Putamen (tissue), 1 donor: ENCODE results near the gene LRRC37A3.
A peak's percentile ranks its signal among the peaks of the same experiment; 100 is the strongest.
"Not testable (repeated sequence)": the region's sequence is repeated elsewhere in the genome, so short reads cannot be mapped to it uniquely, and the experiment has no call there.

Experiments
- DNase-seq: peaks from one replicate; pipeline ENCODE4 v3.0.0-alpha.2; 2016; ENCODE audit warnings: low spot score

The LRRC37A3 gene

DNA sequence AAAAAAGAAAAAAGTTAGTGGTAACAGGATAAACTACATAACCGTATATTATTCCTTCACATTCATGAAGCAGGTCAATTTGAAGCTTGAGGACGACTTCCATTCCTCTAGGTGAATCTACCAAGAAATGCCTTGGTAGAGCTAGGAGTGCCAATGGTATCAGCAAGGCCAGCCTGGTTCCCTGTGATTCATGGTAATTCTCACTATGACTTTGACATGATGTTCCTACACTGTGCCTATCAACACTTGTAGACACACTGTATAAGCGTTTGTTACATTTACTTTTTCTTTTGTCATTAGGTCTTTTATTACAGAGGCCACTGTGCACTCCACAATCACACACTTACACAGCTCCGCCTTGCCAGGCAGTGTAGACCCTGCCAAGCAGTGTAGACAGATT lies 7.2 kb upstream of the LRRC37A3 start:
- not testable (repeated sequence) for DNase-seq

DNA sequence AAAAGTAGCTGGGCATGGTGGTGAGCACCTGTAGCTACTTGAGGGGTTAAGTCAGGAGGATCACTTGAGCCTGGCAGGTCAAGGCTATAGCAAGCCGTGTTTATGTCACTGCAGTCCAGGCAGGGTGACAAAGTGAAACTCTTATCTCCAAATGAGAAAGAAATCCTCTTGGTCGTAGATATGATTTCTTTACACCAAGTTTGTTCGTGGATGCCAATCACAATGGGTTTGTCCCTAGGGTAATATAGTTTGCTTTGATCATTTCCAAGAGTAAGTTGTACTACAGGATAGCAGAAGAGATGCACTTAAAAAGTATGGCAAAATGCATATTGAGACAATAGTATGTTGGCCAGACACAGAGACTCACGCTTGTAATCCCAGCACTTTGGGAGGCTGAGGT lies 6.0 kb upstream of the LRRC37A3 start:
- not testable (repeated sequence) for DNase-seq

DNA sequence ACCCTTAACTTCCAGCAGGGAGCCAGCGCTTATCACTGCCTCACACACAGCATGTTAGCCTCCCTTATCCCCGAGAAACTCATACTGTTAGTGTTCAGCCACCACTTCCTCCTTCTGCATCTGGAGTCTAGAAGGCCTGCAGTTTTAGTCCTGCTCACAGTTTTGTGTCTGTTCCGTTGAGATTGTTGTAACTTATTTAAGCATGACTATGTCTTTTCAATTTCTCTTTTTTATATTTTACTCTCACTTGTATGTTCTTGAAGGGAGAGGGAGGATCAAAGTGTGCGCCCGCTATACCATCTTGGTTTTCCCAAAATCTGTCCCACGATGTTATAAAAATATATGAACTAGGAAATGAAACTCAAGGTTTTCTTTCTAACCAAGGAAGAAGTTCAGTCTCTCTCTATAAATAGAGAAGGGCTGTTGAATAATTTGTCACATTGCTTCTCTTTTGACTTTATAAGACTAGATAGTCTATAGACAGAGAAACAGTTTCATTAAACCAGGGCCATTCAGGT lies 3.8 kb upstream of the LRRC37A3 start:
- not testable (repeated sequence) for DNase-seq

DNA sequence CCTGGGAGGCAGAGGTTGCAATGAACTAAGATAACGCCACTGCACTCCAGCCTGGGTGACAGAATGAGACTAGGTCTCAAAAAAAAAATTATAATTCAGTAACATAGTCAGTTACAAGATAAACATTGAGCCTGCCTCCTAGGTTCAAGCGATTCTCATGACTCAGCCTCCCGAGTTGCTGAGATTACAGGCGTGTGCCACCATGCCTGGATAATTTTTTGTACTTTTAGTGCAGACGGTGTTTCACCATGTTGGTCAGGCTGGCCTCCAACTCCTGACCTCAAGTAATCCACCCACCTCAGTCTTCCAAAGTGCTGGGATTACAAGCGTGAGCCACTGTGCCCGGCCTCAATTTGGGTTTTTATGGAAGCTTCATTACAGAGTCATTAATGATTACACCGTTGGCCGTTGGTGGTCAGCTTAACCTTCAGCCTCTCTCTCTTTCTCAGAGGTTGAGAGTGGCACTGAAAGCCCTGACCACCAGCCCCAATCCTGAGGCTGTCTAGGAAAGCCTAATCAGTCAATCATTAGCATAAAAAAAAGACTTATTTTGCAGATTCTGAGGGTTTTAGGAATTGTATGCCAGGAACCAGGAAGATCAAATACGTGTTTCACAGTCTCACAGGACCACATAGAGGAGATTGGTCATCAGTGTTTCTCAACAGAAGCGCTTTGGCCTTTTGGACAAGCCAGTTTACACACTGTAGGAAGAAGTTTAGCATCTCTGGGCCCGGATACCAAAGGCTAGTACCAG lies 1.3 kb upstream of the LRRC37A3 start:
- no peak for DNase-seq

DNA sequence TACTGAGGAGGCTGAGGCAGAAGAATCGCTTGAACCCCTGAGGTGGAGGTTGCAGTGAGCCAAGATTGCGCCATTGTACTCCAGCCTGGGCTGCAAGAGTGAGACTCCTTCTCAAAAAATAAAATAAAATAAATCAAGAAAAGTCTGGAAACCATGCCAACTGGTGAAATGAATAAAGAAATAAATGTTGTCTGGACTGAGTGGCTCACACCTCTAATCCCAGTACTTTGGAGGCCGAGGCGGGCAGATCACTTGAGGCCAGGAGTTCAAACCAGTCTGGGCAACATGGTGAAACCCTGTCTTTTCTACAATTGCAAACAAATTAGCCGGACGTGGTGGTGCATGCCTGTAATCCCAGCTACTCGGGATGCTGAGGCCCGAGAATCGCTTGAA lies 744 bp upstream of the LRRC37A3 start:
- peak; percentile 34 for DNase-seq

DNA sequence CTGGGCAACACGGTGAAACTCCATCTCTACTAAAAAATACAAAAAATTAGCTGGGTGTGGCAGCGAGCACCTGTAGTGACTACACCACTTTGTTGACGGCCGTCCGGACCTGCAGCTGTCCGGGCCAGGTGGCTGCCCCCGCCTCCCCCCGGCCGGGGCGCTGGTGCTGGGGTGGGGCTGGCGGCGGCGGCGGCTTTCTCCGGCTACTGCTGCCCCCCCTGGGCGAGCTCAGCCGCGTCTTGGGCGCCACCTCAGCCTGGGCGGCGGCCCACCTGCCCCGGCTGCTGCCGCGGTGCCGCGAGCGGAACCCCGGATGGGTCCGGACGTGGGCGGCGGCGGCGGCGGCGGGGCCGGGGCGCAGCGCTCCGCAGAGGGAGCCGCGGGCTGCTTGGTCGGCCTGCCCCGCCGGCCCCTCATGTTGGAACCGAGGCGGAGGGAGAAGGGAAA lies 413 bp downstream of the LRRC37A3 start:
- peak; percentile 8 for DNase-seq

DNA sequence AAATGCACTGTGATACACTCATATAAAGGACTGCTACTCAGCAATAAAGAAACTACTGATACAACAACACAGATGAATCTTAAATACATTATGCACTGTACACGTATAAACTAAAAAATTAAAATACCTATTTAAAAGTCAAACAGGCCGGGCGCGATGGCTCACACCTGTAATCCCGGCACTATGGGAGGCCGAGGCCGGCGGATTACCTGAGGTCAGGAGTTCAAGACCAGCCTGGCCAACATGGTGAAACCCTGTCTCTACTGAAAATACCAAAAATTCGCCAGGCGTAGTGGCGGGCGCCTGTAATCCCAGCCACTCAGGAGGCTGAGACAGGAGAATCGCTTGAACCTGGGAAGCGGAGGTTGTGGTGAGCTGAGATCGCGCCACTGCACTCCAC lies 1.7 kb downstream of the LRRC37A3 start:
- not testable (repeated sequence) for DNase-seq

DNA sequence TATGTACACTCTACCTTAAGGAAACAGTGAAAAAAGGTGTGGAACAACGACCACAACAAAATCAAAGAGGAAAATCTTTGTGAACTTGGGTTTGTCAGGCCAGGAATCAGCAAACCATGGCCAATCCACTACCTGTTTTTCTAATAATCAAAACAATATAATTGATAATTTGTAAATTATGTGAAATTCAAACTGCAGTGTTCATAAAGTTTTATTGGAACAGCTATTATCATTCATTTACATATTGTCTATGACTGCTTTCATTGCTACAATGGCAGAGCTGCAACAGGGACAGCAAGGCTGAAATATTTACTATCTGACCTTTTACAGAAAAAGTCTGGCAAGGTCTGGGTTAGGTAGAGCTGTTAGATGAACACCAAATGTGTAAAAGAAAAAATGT lies 4.0 kb downstream of the LRRC37A3 start:
- not testable (repeated sequence) for DNase-seq

DNA sequence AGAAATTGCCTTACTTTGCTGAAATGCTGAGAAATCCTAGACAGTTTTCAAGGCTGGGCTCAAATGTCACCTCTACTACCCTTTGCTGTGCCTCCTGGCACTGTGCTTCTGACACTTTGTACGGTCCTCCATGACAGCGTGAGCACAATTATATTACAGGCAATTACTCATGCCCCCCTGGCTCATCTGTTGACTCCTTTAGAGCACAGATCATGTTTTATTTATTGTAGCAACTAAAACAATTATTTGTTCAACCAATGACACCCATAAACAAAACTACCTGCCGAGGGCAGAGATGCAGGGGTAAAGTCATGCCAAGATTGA lies 9.1 kb downstream of the LRRC37A3 start:
- DNase-seq: not testable (repeated sequence)

DNA sequence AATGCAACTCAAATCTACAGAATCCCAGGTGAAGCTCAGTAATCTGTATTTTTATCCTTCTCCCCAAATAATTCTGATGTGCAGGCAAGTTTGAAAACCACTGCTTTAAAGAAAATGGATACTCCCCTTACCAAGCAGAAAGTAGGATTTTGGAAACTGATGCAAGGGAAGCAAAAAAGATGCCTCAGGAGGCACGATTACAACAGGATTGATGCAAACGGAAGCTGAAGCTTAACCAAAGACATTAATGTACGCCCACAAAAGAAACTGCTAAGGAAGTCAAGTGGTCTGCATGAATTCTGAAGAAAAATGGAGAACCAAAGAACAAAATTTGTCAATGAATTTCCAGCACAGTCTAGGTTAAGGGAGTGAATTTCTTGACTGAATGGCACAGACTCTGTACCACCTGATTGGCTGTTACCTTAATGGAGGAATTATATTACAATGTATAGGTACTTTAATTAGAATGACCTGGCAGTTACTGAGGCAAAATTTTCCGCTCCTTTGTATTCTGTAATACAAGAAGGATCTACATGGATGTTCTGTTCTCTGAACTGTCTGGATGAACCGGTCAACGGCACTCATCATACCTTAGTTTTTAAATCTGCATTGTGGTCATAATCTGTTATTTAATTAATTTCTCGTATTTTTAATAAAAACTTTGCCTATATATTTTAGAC lies 9.6 kb downstream of the LRRC37A3 start:
- DNase-seq: not testable (repeated sequence)

DNA sequence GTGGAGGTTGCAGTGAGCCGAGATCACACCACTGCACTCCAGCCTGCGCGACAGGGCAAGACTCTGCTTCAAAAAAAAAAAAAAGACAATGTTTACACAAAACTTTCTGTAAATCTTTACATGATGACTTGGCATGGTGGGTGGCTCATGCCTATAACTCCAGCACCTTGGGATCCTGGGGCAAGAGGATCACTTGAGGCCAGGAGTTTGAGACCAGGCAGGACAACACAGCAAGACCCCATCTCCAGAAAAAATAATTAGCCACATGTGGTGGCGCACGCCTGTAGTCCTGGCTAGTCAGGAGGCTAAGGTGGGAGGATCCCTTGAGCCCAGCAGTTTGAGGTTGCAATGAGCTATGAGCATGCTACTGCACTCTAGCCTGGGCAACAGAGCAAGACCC lies 15.2 kb downstream of the LRRC37A3 start:
- not testable (repeated sequence) for DNase-seq

DNA sequence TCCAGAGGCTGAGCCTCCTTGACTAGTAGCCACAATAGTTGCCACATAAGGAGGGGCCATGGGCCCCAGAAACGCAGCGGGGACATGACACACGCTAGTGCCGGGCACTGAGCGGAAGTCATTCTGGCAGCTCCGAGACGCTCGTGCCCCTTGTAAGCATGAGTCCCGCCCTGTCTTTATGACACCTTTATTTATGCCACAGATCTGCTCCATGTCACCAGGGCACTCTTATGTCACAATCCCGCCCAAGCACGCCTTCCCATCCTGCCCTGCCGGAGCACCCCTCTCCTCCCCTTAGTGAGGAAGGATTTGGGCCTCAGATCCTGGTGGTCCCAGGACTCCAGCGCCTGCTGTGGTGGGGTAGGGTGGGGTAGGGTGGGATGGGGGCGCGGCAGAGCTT lies 22.1 kb downstream of the LRRC37A3 start:
- not testable (repeated sequence) for DNase-seq

DNA sequence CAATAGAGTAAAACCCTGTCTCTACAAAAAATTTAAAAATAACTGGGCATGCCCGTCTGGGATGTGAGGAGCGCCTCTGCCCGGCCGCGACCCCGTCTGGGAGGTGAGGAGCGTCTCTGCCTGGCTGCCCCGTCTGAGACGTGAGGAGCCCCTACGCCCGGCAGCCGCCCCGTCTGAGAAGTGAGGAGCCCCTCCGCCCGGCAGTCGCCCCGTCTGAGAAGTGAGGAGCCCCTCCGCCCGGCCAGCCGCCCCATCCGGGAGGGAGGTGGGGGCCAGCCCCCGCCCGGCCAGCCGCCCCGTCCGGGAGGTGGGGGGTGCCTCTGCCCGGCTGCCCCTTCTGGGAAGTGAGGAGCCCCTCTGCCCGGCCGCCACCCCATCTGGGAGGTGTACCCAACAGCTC lies 45.1 kb downstream of the LRRC37A3 start:
- DNase-seq: not testable (repeated sequence)

DNA sequence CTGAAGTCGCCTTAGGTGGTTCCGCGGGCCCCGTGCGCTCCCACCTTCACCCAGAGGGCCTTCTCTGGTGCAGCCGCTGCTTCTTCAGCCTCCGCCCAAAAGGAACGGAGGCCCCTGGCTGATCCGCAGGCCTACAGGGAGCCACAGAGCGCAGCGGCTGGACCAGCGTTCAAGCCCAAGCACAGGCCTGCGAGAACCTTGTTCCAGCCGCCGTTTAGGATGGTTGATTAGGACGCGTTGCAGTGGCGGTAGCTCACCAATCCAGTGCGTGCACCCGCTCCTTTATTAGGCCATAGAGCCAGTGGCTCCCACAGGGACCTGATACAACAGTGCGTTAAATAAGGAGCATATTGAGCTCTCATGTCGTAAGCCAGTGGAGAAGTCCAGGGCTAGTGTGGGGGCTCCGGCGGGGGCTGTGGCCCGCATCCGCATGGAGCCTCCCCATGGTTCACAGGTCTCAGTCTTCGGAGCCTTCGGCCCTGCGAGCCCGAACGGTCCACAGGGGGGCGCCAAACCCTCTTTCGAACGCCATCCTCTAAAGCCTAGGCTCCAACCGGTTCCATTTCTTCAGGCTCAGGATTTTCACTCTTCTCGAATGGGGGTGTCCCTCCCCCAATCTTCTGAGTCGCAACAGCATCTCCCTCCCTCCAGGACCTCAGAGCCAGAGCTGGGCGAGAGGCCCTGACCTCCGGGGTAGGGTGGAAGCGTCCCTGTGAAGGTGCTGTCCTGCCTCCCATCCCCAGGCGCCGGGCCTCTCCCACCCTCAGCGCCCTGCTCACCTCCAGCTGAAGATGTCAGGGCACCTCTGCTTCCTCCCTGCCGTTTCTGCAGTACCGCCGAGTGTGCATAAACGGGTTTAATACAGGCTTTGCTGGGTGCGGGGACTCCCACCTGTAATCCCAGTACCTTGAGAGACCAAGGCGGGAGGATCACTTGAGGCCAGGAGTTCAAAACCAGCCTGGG lies 71.5 kb downstream of the LRRC37A3 start:
- DNase-seq: not testable (repeated sequence)

DNA sequence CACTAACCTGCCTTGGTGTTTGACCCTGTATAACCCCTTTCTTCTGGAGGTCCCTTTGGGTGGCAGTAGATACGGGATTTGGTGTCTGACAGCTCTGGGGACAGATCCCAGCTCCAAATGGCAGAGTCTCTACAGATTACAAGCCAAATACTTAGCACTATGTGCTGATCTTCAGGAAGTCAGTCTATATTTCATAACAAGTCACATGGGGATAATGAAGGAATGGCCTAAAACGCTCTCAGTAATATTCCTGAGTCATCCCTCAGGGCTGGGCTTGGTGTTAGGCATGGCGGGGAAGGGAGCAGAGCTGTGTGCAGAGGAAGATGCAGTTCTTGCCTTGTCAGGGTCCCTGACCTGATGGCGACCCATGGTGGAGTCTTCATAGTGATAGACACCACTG lies 72.4 kb downstream of the LRRC37A3 start:
- DNase-seq: not testable (repeated sequence)

DNA sequence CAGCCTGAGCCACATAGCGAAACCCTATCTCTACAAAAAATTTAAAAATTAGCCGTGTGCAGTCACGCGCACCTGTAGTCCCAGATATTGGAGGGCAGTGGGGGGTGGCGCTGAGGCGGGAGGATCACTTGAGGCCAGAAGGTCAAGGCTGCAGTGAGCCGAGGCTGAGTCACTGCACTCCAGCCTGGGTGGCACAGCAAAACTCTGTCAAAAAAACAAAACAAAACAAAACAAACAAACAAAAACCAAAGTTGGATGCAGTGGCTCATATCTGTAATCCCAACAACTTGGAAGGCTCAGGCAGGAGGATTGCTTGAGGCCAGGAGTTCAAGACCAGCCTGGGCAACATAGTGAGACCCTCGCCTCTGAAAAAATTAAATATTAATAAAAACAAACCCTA lies 75.4 kb downstream of the LRRC37A3 start:
- not testable (repeated sequence) for DNase-seq

DNA sequence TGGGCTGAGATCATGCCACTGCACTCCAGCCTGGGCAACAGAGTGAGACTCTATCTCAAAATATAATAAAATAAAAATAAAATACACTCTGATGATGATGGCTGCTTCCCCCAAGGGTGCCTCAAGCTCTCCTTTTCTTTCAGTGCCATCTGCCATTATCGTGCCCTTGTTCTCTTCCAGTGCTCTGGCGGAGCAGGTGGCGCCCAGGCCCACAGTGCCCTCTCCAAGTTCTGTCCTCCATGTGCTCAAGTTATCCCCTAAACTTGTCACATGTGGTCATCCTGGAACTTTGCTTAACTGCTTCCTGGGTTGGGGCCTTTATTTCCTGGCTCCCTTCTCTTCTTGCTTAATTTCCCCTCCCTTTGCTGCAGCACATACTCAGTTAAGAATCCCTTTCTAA lies 76.4 kb downstream of the LRRC37A3 start:
- not testable (repeated sequence) for DNase-seq

DNA sequence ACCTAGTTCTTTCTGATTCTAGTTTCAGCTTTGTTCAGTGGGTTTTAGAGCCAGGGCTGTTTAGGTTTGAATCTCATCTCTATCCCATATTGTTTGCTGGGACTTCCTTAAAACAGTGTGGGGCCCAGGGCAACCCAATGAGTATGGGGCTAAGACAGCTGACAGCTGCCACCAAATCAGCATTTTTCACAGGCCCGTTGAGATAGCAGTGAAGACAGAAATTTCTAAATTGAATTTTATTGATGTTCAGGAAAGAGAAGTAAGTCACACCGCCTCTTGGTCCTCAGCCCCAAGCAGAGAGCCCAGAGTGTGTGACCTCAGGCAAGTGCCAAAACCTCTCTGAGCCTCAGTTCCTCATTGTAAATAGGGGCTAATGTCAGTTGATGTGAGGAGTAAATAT lies 78.3 kb downstream of the LRRC37A3 start:
- DNase-seq: not testable (repeated sequence)

DNA sequence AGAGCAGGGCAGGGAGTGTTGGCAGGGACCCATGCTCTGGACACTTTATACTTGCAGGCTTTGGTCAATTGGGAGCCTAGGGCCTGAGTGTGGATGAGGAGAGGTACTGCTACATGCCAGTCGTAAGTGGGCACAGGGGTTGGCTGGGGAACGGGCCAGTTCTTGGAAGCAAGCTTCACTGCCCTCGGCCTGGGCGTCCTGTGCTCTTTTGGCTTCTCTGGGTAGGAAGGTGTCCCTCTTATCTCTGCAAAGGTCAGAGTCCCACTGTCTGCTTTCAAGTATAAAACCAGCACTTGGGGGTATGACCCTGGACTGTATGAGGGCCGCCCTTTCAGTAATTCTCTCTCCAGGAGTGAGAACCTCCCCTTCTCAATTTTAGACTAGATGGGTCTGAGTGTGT lies 80.8 kb downstream of the LRRC37A3 start:
- DNase-seq: not testable (repeated sequence)

DNA sequence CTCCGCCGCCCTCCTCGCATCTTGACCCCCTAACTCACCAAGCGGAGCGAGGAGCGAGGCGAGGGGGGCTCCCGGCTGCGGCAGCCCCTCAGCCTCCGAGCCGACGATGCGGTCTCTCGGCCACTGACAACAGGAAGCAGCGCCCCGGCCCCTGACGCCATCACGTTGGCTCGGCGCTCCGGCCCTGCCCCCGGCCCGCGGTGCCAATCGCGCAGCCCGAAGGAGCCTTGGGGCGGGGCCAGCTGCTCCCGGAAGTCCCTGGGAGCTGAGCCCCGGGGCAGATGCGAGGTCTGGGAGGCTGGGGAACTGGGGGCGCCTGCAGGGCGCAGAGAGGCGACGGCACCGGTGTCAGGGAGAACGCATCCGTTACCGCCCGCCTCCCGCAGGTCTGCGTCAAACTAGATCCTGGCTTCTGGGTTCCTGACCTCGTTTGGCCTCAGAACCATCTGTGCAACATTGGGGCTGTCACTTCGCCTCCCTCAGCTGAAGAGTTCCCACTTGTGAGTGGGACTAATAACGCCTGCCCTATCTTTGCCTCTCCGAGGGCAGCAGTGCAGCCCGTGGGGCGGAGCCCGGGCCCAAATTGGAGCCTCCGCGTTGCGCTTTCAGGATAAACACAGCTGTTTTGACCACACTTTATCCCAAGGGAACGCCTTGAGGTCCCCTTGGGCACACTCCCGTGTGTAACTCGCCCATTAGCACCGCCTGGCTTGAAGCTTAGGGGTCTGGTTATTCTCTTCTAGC lies 82.1 kb downstream of the LRRC37A3 start:
- peak; percentile 73 for DNase-seq

DNA sequence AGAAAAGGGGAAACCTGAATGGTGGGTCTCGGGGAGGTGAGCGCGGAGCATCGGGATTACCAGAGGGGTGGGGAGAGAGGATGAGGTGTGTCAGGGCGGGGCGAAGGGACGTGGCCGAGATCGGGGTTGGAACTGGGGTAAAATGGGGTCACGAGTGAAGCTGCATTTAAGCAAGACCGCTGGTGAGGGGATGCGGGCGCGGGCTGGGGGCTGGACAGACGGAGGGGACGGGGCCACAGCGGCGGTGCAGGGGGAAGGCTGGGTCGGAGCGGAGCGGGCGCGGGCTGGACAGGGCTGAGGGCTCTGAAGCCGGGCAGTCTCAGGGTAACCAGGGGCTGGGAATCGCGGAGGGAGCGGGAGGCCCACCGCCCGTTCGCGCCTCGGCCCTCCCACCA lies 82.7 kb downstream of the LRRC37A3 start:
- DNase-seq: not testable (repeated sequence)
